Retina (tissue), 1 donor: ENCODE results near the gene IBTK.
"Not testable (repeated sequence)": the region's sequence is repeated elsewhere in the genome, so short reads cannot be mapped to it uniquely, and the experiment has no call there.

Experiments
- DNase-seq: peaks from one replicate; pipeline ENCODE4 v3.0.0-alpha.2; 2016

Gene IBTK

DNA sequence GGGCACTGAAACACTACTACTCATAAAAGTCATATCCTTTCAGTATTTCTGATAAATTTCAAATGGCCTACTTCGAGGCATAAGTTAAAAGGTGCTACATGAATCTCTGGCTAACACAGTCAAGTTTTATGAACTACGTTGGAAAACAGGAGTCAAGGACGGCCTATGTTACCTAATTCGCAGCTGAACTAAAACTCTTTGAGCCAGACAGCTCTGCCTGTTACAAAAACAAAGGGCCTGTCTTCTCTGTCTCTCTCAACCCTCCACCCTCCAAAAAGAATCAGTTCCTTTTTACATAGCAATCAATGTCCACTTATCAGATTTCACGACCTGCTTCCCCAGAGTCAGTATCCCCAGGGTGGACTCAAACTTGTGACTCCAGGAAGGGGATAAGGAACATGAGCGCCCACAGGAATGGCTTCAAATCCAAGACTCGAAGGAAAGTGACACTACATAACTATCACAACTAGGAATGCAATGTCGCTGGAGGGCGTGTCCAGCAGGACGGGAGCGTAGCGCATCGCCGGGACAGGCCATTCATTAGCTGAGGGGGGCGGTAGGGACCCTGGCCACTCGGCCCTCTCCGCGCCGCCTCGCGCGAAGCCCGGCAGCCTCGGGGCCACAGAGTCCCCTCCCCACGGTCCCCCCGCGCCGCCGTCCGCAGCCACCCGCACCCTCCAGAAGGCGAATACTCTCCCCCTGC, 591 bp downstream of the IBTK start:
- no peak for DNase-seq

DNA sequence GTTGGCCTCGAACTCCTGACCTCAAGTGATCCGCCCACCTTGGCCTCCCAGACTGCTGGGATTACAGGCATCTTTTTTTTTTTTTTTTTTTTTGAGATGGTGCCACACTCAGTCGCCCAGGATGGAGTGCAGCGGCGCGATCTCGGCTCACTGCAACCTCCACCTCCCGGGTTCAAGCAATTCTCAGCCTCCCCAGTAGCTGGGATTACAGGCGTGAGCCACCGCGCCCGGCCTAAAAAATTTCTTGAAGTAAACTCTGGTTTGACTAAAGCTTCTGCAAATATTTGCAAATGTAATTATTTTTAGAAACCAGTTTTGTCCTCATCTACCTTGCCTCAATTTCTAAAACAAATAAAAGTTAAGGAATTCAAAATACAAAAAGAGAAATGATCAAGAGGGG, 1.2 kb downstream of the IBTK start:
- no peak for DNase-seq

DNA sequence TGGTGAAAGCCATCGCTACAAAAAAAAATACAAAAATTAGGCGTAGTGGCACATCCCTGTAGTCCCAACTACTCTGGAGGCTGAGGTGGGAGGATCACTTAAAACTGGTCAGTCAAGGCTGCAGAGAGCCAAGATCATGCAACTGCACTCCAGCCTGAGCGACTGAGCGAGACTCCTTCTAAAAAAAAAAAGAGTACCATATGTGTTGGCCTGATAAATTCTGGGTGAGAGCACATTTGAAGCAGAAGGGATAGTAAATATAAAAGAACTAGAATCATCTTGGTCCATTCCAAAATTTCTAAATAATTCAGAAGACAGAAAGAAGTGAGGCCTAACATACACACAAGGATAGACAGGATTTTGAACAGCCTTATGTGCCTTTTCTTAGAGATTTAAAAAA, 2.2 kb downstream of the IBTK start:
- DNase-seq = no peak

DNA sequence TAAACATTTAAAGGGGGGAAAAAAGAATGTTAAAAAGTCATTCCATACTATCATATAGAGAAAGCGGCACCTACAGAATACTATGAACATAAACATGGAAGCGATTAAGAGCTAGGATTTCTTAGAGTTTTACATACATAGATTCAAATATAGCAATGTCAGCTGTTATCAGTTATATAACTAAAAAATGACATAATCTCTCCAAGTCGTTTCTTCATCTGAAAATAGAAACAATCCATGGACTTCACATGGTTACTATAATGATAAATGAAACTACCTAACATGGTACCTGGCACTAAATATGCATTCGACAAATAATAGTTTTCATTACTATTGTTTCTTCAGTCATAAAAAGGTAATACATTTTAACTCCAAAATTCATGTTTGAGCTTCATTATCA, 3.7 kb downstream of the IBTK start:
- no peak for DNase-seq

DNA sequence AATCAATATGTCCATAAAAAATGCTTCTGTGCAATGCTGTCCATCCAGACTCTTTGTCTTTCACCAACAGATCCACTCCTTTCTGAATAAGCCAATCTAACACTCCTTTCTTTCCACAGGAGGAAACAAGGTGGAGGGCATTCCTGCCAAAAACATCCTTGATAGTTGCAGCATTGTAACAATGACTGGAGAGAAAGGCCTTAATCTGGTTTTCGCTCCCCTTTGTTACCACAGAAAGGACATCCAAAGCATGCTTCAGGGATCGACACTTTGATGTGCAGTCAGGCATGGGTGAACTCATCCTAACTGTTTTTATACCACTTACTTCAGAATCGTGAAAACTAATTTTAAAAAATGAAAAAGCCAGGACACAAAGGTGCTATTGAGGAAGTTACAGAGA, 7.4 kb downstream of the IBTK start:
- no peak for DNase-seq

DNA sequence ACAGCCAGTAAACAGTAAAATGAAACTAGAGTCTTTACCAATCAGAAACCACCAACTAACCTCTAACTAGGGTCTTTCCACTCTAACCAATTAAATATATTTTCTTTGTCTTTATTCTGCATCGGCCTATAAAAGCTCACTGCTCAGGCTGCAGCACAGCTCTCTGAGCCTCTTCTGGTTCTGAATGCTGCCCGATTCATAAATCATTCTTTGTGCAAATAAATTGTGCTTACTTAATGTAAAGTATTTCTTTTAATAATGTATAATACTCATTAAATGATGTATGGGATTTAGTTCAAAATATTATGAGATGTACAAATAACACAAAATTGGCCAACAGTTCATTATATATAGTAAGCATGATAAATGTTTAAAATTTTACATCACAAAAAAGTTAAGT, 7.9 kb downstream of the IBTK start:
- no peak for DNase-seq

DNA sequence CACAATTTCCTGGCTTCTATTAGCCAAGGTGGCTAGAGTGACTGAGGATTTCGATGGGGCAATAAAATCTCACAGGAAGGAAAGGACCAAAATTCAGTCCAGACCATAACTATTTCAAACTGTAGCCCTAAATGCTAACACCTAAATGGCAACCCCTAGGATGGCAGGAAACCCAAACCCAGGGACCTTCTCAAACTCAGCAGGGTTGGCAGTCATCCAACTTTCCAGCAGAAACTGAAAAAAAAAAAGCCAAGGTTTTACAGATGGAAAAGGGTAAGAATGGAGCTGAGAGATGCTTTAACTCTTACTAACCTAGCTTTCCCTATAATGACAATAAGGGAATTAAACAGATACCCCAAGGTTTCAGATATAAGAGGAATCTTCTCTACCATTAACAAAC, 10.5 kb downstream of the IBTK start:
- DNase-seq = no peak

DNA sequence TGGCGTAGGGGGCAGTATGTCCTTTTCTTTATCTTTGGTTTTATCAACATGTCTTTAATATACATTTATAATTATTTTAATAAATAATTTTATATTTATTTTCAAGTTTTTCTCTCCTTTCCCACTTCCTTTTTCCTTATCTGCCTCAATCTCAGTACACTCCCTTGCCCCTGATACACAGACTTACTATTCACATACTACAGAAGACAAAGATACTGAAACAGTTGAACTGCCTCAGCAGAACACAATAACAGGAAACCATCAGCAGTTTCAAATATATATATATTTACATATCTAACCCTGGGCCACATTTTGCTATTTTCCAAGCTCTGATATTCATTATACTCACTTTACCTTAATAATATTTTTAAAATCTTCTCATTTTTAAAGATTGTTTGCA, 19.8 kb downstream of the IBTK start:
- DNase-seq = no peak

DNA sequence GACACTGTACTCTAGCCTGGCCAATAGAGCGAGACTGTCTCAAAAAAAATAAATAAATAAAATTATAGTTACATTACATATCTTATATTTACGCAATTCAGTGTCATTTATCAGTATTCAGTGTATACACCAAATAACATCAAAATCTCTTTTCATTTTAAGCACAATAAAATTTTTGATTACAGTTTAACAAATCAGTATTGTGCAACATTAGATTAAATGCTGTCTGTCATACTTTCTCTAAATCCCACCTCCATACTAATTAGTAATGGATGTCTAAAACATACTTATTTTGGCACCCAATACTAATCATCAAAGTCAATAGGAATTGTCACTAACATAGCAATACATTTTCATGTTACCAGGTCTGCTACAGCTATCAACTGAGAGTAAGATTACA, 27.4 kb downstream of the IBTK start:
- DNase-seq = no peak

DNA sequence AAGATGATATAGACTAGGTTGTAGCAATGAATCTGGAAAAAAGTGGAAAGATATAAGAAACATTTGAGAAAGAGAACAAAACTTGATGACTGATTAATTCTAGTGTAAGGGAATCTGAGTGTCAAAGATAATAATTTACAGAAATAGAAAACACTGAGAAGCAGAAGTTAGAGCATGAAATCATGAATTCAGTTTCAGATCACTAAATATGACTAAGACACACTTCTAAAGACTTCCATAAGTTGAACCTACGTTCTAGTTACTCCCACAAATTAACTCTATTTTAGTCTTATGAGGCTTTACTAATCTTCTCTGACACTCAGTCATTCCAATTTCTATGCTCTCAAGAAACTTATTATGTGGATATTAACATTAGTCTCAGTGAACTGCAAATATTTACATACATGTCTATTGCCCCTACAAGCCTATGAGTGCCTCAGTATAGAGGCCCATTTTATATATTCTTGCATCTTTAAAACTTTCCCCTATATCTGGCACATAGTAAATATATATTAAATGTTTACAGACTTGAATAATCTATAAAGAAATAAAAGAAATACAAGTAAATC, 30.4 kb downstream of the IBTK start:
- no peak for DNase-seq

DNA sequence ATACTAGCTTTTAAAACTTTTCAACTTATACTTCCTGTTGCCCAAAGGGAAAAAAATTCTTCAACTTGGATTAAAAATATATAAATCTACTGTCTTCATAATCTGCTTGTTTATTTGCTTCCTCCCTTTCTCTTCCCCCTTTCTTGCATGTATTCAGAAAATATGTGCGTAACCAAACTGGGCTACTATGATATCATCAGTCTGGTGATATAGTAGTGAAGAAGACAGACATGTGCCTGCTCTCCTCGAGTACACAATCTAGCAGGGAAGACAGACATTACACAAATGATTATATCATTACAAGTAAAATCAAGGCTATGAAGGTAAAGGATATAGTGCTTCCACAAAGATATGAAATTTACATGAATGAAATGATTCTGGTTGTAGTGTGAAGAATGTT, 31.0 kb downstream of the IBTK start:
- no peak for DNase-seq

DNA sequence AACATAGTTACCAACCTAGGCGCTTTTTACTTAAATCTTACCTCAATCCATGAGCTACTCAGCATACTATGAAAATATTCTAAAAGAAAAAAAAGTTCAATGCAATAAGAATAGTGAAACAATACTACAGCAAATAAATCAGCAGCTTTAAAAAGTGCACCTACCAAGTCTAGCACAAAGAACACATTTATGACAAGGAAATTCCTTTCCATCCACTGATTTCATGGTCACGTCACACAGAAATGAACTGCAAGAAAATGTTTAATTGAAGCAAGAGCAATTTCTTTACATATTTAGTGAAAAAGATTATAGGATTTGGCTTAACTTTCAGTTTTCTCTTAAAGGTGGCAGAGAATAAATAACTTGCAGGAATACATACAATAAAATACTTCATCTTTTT, 36.2 kb downstream of the IBTK start:
- no peak for DNase-seq

DNA sequence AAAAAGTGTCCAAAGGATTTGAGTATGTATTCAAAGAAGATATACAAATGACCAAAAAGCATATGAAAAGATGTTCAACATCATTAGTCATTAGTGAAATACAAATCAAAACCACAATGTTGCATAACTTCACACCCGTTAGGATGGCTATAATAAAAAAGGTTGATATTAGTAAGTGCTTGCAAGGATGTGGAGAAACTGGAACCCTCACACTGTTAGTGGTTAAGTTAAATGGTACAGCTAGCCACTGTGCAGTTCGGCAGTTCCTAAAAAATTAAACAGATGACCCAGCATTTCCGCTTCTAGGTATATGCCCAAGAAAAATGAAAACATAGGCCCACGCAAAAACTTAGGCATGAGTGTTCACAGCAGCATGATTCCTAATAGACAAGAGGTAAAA, 38.6 kb downstream of the IBTK start:
- no peak for DNase-seq

DNA sequence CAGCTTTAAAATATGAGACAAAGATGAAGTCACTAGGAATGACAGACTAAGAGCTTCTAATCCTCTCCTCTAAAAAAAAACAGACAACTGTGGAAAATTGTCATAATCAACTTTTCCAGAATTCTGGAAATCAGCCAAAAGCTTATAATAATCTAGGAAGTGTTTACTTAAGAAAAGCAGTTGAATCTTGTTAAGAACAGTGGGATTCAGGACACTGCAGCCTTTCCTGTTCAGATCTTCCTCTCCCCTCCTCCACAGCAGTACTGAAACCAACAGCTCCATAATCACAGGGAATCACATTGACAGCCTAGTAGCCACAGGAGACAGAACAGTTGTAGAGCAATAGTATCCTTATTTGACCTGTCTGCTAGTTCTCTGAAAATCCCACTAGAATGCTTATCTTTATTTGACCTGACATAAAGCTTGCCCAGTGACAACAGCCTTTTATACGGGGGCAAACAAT, 41.6 kb downstream of the IBTK start:
- peak; percentile 43 for DNase-seq

DNA sequence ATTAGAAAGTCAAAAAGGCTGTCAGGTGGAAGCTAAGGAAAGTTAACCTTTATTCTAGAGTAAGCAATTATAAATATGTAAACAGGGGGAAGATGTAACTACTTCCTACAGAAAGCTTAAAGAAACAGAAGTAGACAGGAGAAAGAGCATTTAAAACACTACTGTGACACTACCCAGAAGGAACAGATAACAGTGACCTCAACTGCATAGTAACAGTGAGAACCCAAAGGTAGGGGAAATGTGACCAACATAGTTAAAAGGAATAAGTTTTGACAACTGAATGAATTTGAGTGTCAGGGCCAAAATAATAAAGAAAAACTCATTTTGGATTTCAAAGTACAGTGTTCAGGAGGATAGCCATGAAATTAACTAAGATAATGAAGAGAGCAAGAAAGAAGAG, 43.5 kb downstream of the IBTK start:
- DNase-seq = no peak

DNA sequence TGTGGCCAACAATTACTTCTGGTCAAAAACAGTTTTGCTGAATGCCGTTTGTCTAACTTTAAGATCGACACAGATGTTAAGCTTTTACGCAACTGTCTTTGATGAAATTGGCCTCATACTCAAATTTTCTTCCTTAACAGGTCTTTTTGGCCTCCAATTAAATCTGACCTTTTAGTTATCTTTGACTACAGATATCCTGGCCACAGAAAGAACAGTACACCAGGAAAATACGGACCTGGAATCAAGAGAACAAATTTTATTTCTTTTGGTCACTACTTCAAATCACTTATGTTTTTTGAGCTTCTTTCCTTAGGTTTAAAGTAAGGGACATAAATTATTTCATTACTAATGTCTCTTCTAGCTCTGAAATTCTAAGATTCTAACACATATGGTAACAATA, 49.8 kb downstream of the IBTK start:
- DNase-seq = no peak

DNA sequence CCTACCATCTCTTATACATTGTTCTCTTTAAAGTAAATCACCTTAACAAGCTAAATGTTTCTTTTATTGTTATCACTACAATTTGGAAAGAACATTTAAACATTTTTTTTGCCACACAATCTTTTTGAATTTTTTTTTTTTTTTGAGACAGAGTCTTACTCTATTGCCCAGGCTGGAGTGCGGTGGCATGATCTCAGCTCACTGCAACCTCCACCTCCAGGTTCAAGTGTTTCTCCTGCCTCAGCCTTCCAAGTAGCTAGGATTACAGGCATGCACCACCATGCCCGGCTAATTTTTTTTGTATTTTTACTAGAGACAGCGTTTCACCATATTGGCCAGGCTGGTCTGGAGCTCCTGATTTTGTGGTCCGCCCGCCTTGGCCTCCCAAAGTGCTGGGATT, 50.3 kb downstream of the IBTK start:
- DNase-seq = not testable (repeated sequence)

DNA sequence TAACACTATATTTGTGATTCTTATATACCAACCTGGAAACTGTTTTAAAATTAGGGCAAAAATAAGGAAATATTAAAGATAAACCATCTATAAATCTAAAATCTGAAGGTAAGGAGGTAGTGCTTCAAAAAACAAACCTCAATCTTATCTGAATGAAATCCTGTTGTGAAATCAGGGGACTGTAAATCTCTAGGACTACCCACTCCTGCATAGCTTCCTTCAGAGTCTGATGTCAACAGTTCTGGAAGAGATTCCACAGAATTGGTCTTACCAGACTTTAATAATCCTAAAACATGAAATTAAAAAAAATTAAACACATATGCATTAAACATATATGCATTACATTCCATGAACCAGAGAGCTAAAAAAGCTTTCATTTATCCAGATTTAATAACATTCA, 51.4 kb downstream of the IBTK start:
- no peak for DNase-seq

DNA sequence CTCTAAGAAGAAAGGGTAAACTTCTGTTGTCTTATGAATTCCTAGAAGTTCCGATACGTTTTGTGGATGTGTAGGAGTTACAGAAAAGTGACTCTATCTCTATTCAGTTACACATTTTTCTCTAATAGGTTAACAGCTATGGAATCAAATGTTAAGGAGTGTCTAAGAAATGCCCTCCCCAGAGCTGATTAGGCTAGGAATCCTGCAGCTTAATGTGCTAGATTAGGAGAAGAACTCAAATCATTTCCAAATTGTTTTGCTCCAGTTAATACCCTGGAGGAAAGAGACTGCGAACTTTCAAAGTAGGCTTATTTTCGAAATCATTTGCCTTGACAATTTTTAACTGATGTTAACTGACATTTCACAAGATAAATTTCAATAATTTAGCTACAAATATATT, 51.9 kb downstream of the IBTK start:
- no peak for DNase-seq

DNA sequence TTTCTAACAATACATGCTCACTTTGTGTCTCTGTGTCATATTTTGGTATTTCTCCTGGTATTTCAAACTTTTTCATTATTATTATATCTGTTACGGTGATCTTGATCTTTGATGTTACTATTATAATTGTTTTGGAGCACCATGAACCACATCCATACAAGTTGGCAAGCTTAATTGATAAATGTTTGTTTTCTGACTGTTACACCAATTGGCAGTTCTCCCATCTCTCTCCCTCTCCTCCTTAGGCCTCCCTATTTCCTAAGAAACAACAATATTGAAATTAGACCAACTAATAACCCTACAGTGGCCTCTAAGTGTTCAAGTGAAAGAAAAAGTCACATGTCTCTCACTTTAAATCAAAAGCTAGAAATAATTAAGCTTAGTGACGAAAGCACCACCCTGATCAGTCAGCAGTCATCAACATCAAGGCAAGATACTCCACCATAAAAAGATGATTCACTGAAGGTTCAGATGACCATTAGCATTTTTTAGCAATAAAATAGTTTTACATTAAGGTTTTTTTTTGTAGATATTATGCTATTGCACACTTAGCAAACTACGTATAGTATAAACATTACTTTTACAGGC, 61.5 kb downstream of the IBTK start:
- no peak for DNase-seq

DNA sequence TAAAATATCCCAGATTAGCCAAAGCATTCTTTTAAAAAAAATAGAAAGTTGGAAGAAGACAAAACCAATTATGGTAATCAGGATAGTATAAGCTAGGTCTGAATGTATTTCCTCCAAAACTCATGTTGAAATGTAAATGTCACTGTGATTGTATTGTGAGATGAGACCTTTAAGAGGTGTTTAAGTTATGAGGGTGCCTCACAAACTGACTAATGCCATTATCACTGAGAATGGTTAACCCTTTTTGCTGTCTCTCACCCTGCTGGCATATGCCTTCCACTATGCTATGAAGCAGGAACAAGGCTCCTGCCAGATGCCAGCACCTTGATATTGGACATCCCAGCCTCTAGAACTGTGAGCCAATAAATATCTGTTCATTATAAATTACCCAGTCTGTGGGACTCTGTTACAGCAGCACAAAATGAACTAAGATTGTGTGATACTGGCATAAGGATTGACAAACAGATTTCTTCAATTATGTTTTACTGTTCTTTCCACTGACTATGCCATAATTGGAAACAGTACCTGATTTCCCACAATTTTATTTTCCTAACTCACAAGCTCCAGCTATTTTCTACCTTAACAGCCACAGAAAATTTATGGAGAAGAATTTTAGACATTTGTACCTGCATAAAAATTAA, 63.8 kb downstream of the IBTK start:
- DNase-seq = no peak

DNA sequence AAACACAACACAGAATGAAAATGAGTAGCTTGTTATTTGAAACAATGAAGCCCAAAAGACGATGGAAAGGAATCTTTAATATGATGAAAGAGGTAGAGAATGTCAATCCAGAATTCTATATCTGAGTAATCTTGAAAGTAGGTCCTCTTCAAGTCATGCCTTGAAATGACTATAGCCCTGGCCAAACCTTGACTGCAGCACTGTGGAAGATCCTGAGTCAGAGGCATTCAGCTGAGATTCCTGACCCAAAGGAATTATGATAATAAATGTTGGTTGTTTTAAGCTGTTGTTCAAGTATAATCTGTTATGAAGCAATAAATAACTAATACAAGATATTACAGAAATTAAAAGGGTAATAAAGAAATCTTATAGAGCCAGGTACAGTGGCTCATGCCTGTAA, 64.8 kb downstream of the IBTK start:
- DNase-seq = no peak

DNA sequence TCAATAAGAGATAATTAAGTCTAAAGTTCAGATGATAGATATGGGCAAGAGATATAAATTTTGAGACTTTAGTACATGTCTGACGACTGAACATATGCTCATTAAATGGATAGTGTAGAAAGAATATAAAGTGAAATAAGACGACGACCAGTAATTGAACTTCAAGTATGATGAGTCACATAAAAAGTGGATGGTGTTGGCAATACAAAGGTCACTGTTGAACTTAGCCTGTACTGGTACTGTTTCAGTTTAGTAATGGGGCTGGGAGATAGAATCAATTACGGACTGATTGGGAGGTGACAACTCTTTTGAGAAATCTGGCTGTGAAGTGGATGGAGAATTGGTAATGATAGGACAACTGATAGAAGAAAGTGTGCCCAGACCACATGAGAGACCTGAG, 68.1 kb downstream of the IBTK start:
- no peak for DNase-seq

DNA sequence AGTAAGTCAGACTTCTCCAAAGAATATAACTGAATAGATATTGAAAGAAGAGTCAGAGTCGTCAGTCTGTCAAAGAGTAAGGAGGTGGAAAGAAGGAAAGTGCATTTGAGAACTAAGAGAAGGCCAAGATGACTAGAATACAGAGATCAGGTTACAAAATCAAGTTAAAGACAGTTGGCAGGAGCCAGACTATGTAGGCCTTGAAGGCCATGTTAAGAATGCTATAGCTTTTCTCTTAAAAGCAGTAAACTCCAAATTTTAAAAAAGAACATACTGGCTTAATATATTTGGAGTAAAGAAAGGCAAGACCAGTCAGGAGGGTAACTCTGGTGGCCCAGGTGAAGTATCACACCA, 68.8 kb downstream of the IBTK start:
- DNase-seq = no peak
